Mesenchymal stem cell (in vitro differentiated cells and primary cell): ENCODE measurements around the gene CPNE9.

Source experiments
- DNase-seq: peaks from one replicate; pipeline ENCODE4 v3.0.0-alpha.2; 2013
- H2AFZ ChIP-seq: one replicate; pipeline ENCODE4 v1.6.1; 2013; ENCODE audit warnings: low read depth, mild to moderate bottlenecking, control low read depth, inconsistent platforms, low read length, moderate library complexity
- H2AK5ac ChIP-seq: 2 replicates; pipeline ENCODE4 v1.6.1; 2013; ENCODE audit warnings: low read length, moderate library complexity, mild to moderate bottlenecking, inconsistent platforms; ENCODE audit not compliant: severe bottlenecking
- H2BK120ac ChIP-seq: one replicate; pipeline ENCODE4 v1.6.1; 2013; ENCODE audit warnings: low read depth, mild to moderate bottlenecking, inconsistent platforms, low read length, moderate library complexity
- H2BK12ac ChIP-seq, 2 experiments: one replicate each; pipeline ENCODE4 v1.6.1; 2013; ENCODE audit warnings: inconsistent platforms in 2 of 2, low read length in 2 of 2, mild to moderate bottlenecking in 2 of 2, moderate library complexity in 2 of 2, control low read depth in 1 of 2
- H2BK15ac ChIP-seq: one replicate; pipeline ENCODE4 v1.6.1; 2013; ENCODE audit warnings: mild to moderate bottlenecking, low read depth, inconsistent platforms; ENCODE audit not compliant: poor library complexity, severe bottlenecking
- H2BK5ac ChIP-seq: 2 replicates; pipeline ENCODE4 v1.6.1; 2013; ENCODE audit warnings: low read depth, mild to moderate bottlenecking, low read length, control low read depth, inconsistent platforms; ENCODE audit not compliant: poor library complexity, severe bottlenecking
- H3K14ac ChIP-seq, 2 experiments: one replicate each; pipeline ENCODE4 v1.6.1; 2013; ENCODE audit warnings: inconsistent platforms in 2 of 2, low read length in 2 of 2, control low read depth in 1 of 2, mild to moderate bottlenecking in 1 of 2, moderate library complexity in 1 of 2
- H3K18ac ChIP-seq, 2 experiments: one replicate each; pipeline ENCODE4 v1.6.1; 2013; ENCODE audit warnings: inconsistent platforms in 2 of 2, low read length in 2 of 2, control low read depth in 1 of 2, low read depth in 1 of 2, mild to moderate bottlenecking in 1 of 2
- H3K23ac ChIP-seq, 2 experiments: one replicate each; pipeline ENCODE4 v1.6.1; 2013; ENCODE audit warnings: inconsistent platforms in 2 of 2, low read length in 2 of 2, mild to moderate bottlenecking in 2 of 2, moderate library complexity in 2 of 2, control low read depth in 1 of 2
- H3K27ac ChIP-seq: 2 replicates; pipeline ENCODE4 v1.5.1; 2013; ENCODE audit warnings: mild to moderate bottlenecking, moderate library complexity, low read length, control low read depth, inconsistent platforms; ENCODE audit not compliant: poor library complexity, severe bottlenecking
- H3K27me3 ChIP-seq, 2 experiments: 2 replicates each; pipeline versions ENCODE4 v1.6.1 to v1.7.0; 2013; ENCODE audit warnings: low read length in 2 of 2, mild to moderate bottlenecking in 2 of 2, moderate library complexity in 2 of 2, control low read depth in 1 of 2, inconsistent platforms in 1 of 2; ENCODE audit not compliant: control insufficient read depth in 1 of 2, insufficient read depth in 1 of 2
- H3K36me3 ChIP-seq, 2 experiments: 2 replicates each; pipeline versions ENCODE4 v1.6.1 to v1.7.0; 2013; ENCODE audit warnings: low read length in 2 of 2, control low read depth in 1 of 2, inconsistent platforms in 1 of 2, low read depth in 1 of 2, mild to moderate bottlenecking in 1 of 2; ENCODE audit not compliant: insufficient read depth in 2 of 2, control insufficient read depth in 1 of 2
- H3K4ac ChIP-seq, 2 experiments: one replicate each; pipeline ENCODE4 v1.6.1; 2013; ENCODE audit warnings: inconsistent platforms in 2 of 2, low read length in 2 of 2, mild to moderate bottlenecking in 2 of 2, moderate library complexity in 2 of 2, control low read depth in 1 of 2, low read depth in 1 of 2
- H3K4me1 ChIP-seq: 2 replicates; pipeline ENCODE4 v1.6.1; 2013; ENCODE audit warnings: low read depth, low read length, control low read depth; ENCODE audit not compliant: control insufficient read depth, insufficient read depth
- H3K4me2 ChIP-seq: 2 replicates; pipeline ENCODE4 v1.6.1; 2013; ENCODE audit warnings: low read length, mild to moderate bottlenecking, inconsistent platforms; ENCODE audit not compliant: poor library complexity, severe bottlenecking
- H3K4me3 ChIP-seq, 2 experiments: 2 replicates each; pipeline versions ENCODE4 v1.5.1 to v1.7.0; 2013; ENCODE audit warnings: low read length in 2 of 2, mild to moderate bottlenecking in 2 of 2, control low read depth in 1 of 2, low read depth in 1 of 2; ENCODE audit not compliant: insufficient read depth in 1 of 2
- H3K79me1 ChIP-seq: replicated peaks from 2 replicates; pipeline ENCODE4 v1.6.1; 2013; ENCODE audit warnings: mild to moderate bottlenecking, control low read depth, low read length, inconsistent platforms; ENCODE audit not compliant: poor library complexity, severe bottlenecking
- H3K9ac ChIP-seq: 2 replicates; pipeline ENCODE4 v1.7.0; 2013; ENCODE audit warnings: mild to moderate bottlenecking, low read length, moderate library complexity
- H3K9me3 ChIP-seq: 2 replicates; pipeline ENCODE4 v1.7.0; 2013; ENCODE audit warnings: mild to moderate bottlenecking, low read length; ENCODE audit not compliant: control insufficient read depth
- H4K8ac ChIP-seq: one replicate; pipeline ENCODE4 v1.6.1; 2013; ENCODE audit warnings: inconsistent platforms, mild to moderate bottlenecking, low read length, moderate library complexity
- H4K91ac ChIP-seq: one replicate; pipeline ENCODE4 v1.6.1; 2013; ENCODE audit warnings: mild to moderate bottlenecking, low read length, inconsistent platforms
- WGBS: methylation state at CpG from one replicate; pipeline ENCODE4 v1.1.7; 2013; ENCODE audit warnings: mixed read lengths; 5-methylcytosine and 5-hydroxymethylcytosine counted together

The CPNE9 gene

GRCh38 chr3:9757427-9757826 lies 53.8 kb downstream of the CPNE9 start:
- no peak overlapping the region for H3K9ac ChIP-seq
- H3K36me3 ChIP-seq: peaks cover 55 to 81% of the 10 kb centered on the region in 2 experiments
- no peak overlapping the region for H2BK120ac ChIP-seq
- 97% methylated on average over 13 of the region's 13 CpGs for WGBS
- H3K14ac ChIP-seq: no peak overlapping the region
- H3K23ac ChIP-seq: no peak overlapping the region
- peaks cover 10% of the 10 kb centered on the region for H3K79me1 ChIP-seq
- H3K4me1 ChIP-seq: peaks cover 5% of the 10 kb centered on the region
- no peak overlapping the region for H2BK5ac ChIP-seq
- no peaks in the 10 kb centered on the region for H3K9me3 ChIP-seq
- H3K4me3 ChIP-seq: no peak overlapping the region
- H3K18ac ChIP-seq: no peak overlapping the region
- no peak overlapping the region for H4K8ac ChIP-seq
- no peak overlapping the region for H2BK12ac ChIP-seq
- no peak overlapping the region for H2AFZ ChIP-seq
- DNase-seq: no peak
- H2AK5ac ChIP-seq: no peak overlapping the region
- H3K4ac ChIP-seq: no peak overlapping the region
- H2BK15ac ChIP-seq: no peak overlapping the region
- H3K27ac ChIP-seq: no peak overlapping the region
- no peak overlapping the region for H3K4me2 ChIP-seq
- no peak overlapping the region for H4K91ac ChIP-seq
- H3K27me3 ChIP-seq: no peaks in the 10 kb centered on the region

GRCh38 chr3:9760779-9761505 lies 57.3 kb downstream of the CPNE9 start:
- no peak overlapping the region for H2BK120ac ChIP-seq
- H2AK5ac ChIP-seq: no peak overlapping the region
- no peaks in the 10 kb centered on the region for H3K27me3 ChIP-seq
- H2BK15ac ChIP-seq: no peak overlapping the region
- peaks cover 8% of the 10 kb centered on the region for H3K79me1 ChIP-seq
- no peak for DNase-seq
- H3K36me3 ChIP-seq: peaks cover 52 to 75% of the 10 kb centered on the region in 2 experiments
- H4K8ac ChIP-seq: no peak overlapping the region
- H3K4me1 ChIP-seq: peaks cover 3% of the 10 kb centered on the region
- H2BK12ac ChIP-seq: no peak overlapping the region
- no peak overlapping the region for H3K18ac ChIP-seq
- H3K14ac ChIP-seq: no peak overlapping the region
- 96% methylated on average over 9 of the region's 10 CpGs for WGBS
- no peak overlapping the region for H3K4me2 ChIP-seq
- H3K4me3 ChIP-seq: no peak overlapping the region
- H2AFZ ChIP-seq: no peak overlapping the region
- H3K4ac ChIP-seq: no peak overlapping the region
- no peak overlapping the region for H3K23ac ChIP-seq
- no peaks in the 10 kb centered on the region for H3K9me3 ChIP-seq
- H3K9ac ChIP-seq: no peak overlapping the region
- no peak overlapping the region for H2BK5ac ChIP-seq
- H3K27ac ChIP-seq: no peak overlapping the region
- H4K91ac ChIP-seq: no peak overlapping the region

GRCh38 chr3:9761919-9762318 lies 58.3 kb downstream of the CPNE9 start:
- Histone ChIP-seq H2AK5ac (no peak overlapping the region), H4K8ac (no peak overlapping the region), H2AFZ (no peak overlapping the region), H3K4ac (no peak overlapping the region), H3K4me1 (peaks cover 2% of the 10 kb centered on the region), H3K27me3 (no peaks in the 10 kb centered on the region), H3K9ac (no peak overlapping the region), H3K79me1 (peaks cover 3% of the 10 kb centered on the region), H2BK120ac (no peak overlapping the region), H3K9me3 (no peaks in the 10 kb centered on the region), H2BK12ac (no peak overlapping the region), H2BK5ac (no peak overlapping the region), H3K18ac (no peak overlapping the region), H3K14ac (no peak overlapping the region), H3K36me3 (peaks cover 44 to 71% of the 10 kb centered on the region in 2 experiments), H3K4me2 (no peak overlapping the region), H3K4me3 (no peak overlapping the region), H4K91ac (no peak overlapping the region), H3K23ac (no peak overlapping the region), H2BK15ac (no peak overlapping the region), H3K27ac (no peak overlapping the region)
- no peak for DNase-seq
- WGBS: 96% methylated on average over 5 of the region's 5 CpGs

GRCh38 chr3:9762871-9763270 lies 59.2 kb downstream of the CPNE9 start:
- Histone ChIP-seq H2BK120ac (no peak overlapping the region), H3K4me1 (peaks cover 2% of the 10 kb centered on the region)
- WGBS: 89% methylated on average over 8 of the region's 8 CpGs

More at GRCh38 chr3:9762871-9763270, 59.2 kb downstream of the CPNE9 start:
- no peak for DNase-seq
- no peak overlapping the region for H3K27ac ChIP-seq
- no peak overlapping the region for H2BK12ac ChIP-seq
- no peak overlapping the region for H3K9ac ChIP-seq
- no peak overlapping the region for H4K91ac ChIP-seq
- H3K27me3 ChIP-seq: no peaks in the 10 kb centered on the region
- no peak overlapping the region for H3K4me2 ChIP-seq
- H3K9me3 ChIP-seq: no peaks in the 10 kb centered on the region
- H3K79me1 ChIP-seq: peaks cover 6% of the 10 kb centered on the region
- H3K18ac ChIP-seq: no peak overlapping the region
- H2BK5ac ChIP-seq: no peak overlapping the region
- peaks cover 36 to 62% of the 10 kb centered on the region in 2 experiments for H3K36me3 ChIP-seq
- H2AFZ ChIP-seq: no peak overlapping the region
- H2AK5ac ChIP-seq: no peak overlapping the region
- no peak overlapping the region for H3K4ac ChIP-seq
- no peak overlapping the region for H3K23ac ChIP-seq
- H3K14ac ChIP-seq: no peak overlapping the region
- H3K4me3 ChIP-seq: no peak overlapping the region
- no peak overlapping the region for H4K8ac ChIP-seq
- H2BK15ac ChIP-seq: no peak overlapping the region
